H1 (cell line): ENCODE data around the gene PARP15. TPM values are rescaled to one million over a fixed set of nuclear protein-coding genes. Genes with fewer than 3 reads are reported as not detected.

Experiments
- ASH2L ChIP-seq: fragments of 200-600, 300-600 bp; sonication (generic); IDR thresholded peaks from one replicate; pipeline ENCODE4 v1.7.1; 2017; ENCODE audit warnings: low read length
- CHD2 ChIP-seq: IDR thresholded peaks from 2 replicates; pipeline ENCODE4 v1.6.1; 2012; ENCODE audit warnings: low read length, improper control_type of control experiment
- CHD7 ChIP-seq: fragments of 300-600 bp; sonication (generic); IDR thresholded peaks from 2 replicates; pipeline ENCODE4 v1.7.1; 2012; ENCODE audit warnings: low read length, moderate library complexity, mild to moderate bottlenecking, inconsistent platforms; ENCODE audit not compliant: insufficient replicate concordance
- EZH2 ChIP-seq: fragments of 200-600 bp; sonication (generic); IDR thresholded peaks from 2 replicates; pipeline ENCODE4 v1.7.1; 2012; ENCODE audit warnings: low read depth, mild to moderate bottlenecking, moderate library complexity, low read length, inconsistent platforms; ENCODE audit not compliant: severe bottlenecking
- POLR2A ChIP-seq, 2 experiments: IDR thresholded peaks; 1 replicate in 1 of 2; 2 replicates in 1 of 2; pipeline ENCODE4 v1.6.1; 2011; ENCODE audit warnings: low read depth in 2 of 2, low read length in 2 of 2, mild to moderate bottlenecking in 2 of 2; ENCODE audit errors: control extremely low read depth in 1 of 2
- polyA plus RNA-seq, 7 experiments: library from polyadenylated mRNA; depleted of rRNA in 3 of 7; stranded (reverse) in 5 of 7; unstranded in 2 of 7; fragments of >200 nt in 5 of 7; fragments of 200-250 nt in 2 of 7; gene quantifications; 1 replicate in 5 of 7; 2 replicates in 1 of 7; 4 replicates in 1 of 7; pipeline versions ENCODE4 v1.2.1 to v1.2.3, GENCODE V29; 2011 to 2013; ENCODE audit warnings: missing spikeins in 2 of 7, mixed read lengths in 2 of 7
- total RNA-seq: library from RNA; stranded (reverse); fragmentation: NEBNext Ultra II Directional; extraction: Animal tissue kit (Norgen Biotek cat#: 25700); gene quantifications from 2 replicates; pipeline ENCODE4 v1.2.1, GENCODE V29; 2021

The PARP15 gene
- total and polyA plus RNA-seq, 2 of the 8 experiments (the other 6 are each of a cell fraction or from before 2014, with no cell fraction given), result 0.37 to 0.45 TPM

- no peak for TF ChIP-seq CHD7
- no peak for TF ChIP-seq POLR2A (IDR thresholded peaks at IDR 0.05; ENCODE audit: control extremely low read depth in 1 of 2, low read depth in 2 of 2, low read length in 2 of 2)
- TF ChIP-seq CHD2, result no peak
- no peak for TF ChIP-seq ASH2L
- no peak for TF ChIP-seq EZH2
These were observed 8.7 kb upstream of the PARP15 start (continued) for GRCh38 chr3:122568755-122569154.
